HG03025 (cell line): Measurements from ENCODE around the gene FAS.

Experiments
- ATAC-seq: cut with Tn5 transposase; IDR thresholded peaks from one replicate; pipeline ENCODE4 v1.9.1; 2021; ENCODE audit warnings: mild to moderate bottlenecking, moderate library complexity; ENCODE audit not compliant: unreplicated experiment, low FRiP score

The FAS gene

GRCh38 chr10:89029785-89030437 is 39.3 kb downstream of the FAS start:
- no peak for ATAC-seq

GRCh38 chr10:89030791-89031190 is 40.2 kb downstream of the FAS start:
- no peak for ATAC-seq

- no peak for ATAC-seq
Measured at GRCh38 chr10:89032141-89032891, 41.7 kb downstream of the FAS start.

- no peak for ATAC-seq
Measured at GRCh38 chr10:89035461-89035860, 44.9 kb downstream of the FAS start.

- ATAC-seq = no peak
Measured at GRCh38 chr10:89037096-89037495, 46.5 kb downstream of the FAS start.

GRCh38 chr10:89042562-89042961 is 52.0 kb downstream of the FAS start:
- ATAC-seq = no peak

GRCh38 chr10:89043052-89043451 is 52.5 kb downstream of the FAS start:
- no peak for ATAC-seq

GRCh38 chr10:89047397-89047796 is 56.8 kb downstream of the FAS start:
- no peak for ATAC-seq

- no peak for ATAC-seq
Measured at GRCh38 chr10:89051593-89051992, 61.0 kb downstream of the FAS start.

- ATAC-seq = no peak
Measured at GRCh38 chr10:89053555-89053954, 63.0 kb downstream of the FAS start.

GRCh38 chr10:89055159-89055558 is 64.6 kb downstream of the FAS start:
- no peak for ATAC-seq

GRCh38 chr10:89062861-89063260 is 72.3 kb downstream of the FAS start:
- no peak for ATAC-seq

- ATAC-seq = no peak
Measured at GRCh38 chr10:89063465-89063864, 72.9 kb downstream of the FAS start.

- ATAC-seq = no peak
Measured at GRCh38 chr10:89064748-89065147, 74.2 kb downstream of the FAS start.
